Measurements from ENCODE around the gene RAB11A. TPM values are rescaled to one million over a fixed set of nuclear protein-coding genes. Genes with fewer than 3 reads are reported as not detected.

The RAB11A gene
- total and polyA plus RNA-seq, 9 of the 15 experiments (the other 6 are each of a cell fraction or from before 2014, with no cell fraction given) = 129 to 369 (median 245) TPM

- TF ChIP-seq HMGXB4 (CRISPR knock-in tag; IDR thresholded peaks at IDR 0.05) = no peak
- no peak for TF ChIP-seq CHCHD3 (CRISPR knock-in tag; IDR thresholded peaks at IDR 0.05)
- peak; percentile 84 for TF ChIP-seq MAFF (IDR thresholded peaks at IDR 0.05; ENCODE audit: low read length)
- TF ChIP-seq PML (IDR thresholded peaks at IDR 0.05; ENCODE audit: low read length) = peak; percentile 62; the same call in 1 of the 2 replicates
- no peak for TF ChIP-seq ZNF589 (CRISPR knock-in tag; IDR thresholded peaks at IDR 0.05; ENCODE audit: low read depth)
- peak; percentile 95 for TF ChIP-seq ARID3A (IDR thresholded peaks at IDR 0.05; ENCODE audit: borderline replicate concordance, low read depth, low read length)
- TF ChIP-seq TAF1 (IDR thresholded peaks at IDR 0.05; ENCODE audit: control insufficient read depth, extremely low read depth, insufficient read depth, low read length, severe bottlenecking) = no peak
- TF ChIP-seq MTF1 (CRISPR knock-in tag; IDR thresholded peaks at IDR 0.05; ENCODE audit: borderline replicate concordance) = no peak
- TF ChIP-seq GABPA (tag; conservative IDR thresholded peaks at IDR 0.05; ENCODE audit: low read depth) = no peak
- TF ChIP-seq NR3C1 (CRISPR knock-in tag; IDR thresholded peaks at IDR 0.05) = no peak
- TF ChIP-seq NUFIP1 (IDR thresholded peaks at IDR 0.05; ENCODE audit: partially characterized antibody) = no peak
- no peak for TF ChIP-seq FUS (optimal IDR thresholded peaks at IDR 0.05; ENCODE audit: low read depth, low read length)
- TF ChIP-seq ZBTB43 (CRISPR knock-in tag; IDR thresholded peaks at IDR 0.05) = no peak
- no peak for TF ChIP-seq E2F1 (CRISPR knock-in tag; IDR thresholded peaks at IDR 0.05)
- TF ChIP-seq RBM39 (optimal IDR thresholded peaks at IDR 0.05; ENCODE audit: low read depth, low read length) = no peak
- no peak for TF ChIP-seq SMARCA5 (IDR thresholded peaks at IDR 0.05)
- no peak for TF ChIP-seq ZBTB17 (CRISPR knock-in tag; IDR thresholded peaks at IDR 0.05)
- TF ChIP-seq CXXC5 (CRISPR knock-in tag; IDR thresholded peaks at IDR 0.05) = no peak
- TF ChIP-seq PHB (CRISPR knock-in tag; IDR thresholded peaks at IDR 0.05) = no peak
- TF ChIP-seq BCOR (IDR thresholded peaks at IDR 0.05) = no peak; the same call in 1 of the 2 replicates
- no peak for TF ChIP-seq THRAP3 (IDR thresholded peaks at IDR 0.05; ENCODE audit: borderline replicate concordance)
- no peak for TF ChIP-seq PURB (CRISPR knock-in tag; IDR thresholded peaks at IDR 0.05; ENCODE audit: low read depth)
- peak; percentile 56 for TF ChIP-seq RBBP5 (IDR thresholded peaks at IDR 0.05; ENCODE audit: borderline replicate concordance, insufficient read depth, low read length, poor library complexity, severe bottlenecking)
These were observed 49.7 kb upstream of the RAB11A start (continued) for GRCh38 chr15:65819563-65819960.

Measured in K562 (cell line).